ENCODE measurements around the gene C1R.
"Not testable (repeated sequence)": the region's sequence is repeated elsewhere in the genome, so short reads cannot be mapped to it uniquely, and the experiment has no call there.

C1R gene

GRCh38 chr12:7065073-7065623 is 27.1 kb downstream of the C1R start:
- no peak for DNase-seq

- no peak for DNase-seq
These were observed 27.7 kb downstream of the C1R start for GRCh38 chr12:7064516-7064915.

- no peak for DNase-seq
These were observed 30.6 kb downstream of the C1R start for GRCh38 chr12:7061596-7061995.

DNA sequence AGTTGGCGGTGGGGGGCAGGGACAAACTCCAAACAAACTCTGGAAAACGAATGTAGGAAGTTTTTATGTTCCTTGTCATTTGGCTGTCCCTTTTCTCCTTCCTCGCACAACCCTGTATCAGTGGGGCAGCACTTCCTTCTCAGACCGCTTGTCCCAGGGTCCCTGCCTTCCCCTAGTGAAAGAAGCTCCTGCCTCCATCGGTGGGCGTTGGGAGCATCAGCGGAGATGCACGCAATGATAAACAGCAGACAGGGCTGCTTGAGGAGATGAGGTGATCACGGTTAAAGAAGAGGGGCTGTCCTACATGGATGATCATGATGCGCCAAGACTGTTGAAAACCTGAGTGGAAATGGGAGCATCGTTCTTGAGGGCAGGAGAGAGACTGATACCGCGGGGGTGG is 31.1 kb downstream of the C1R start:
- DNase-seq: no peak

GRCh38 chr12:7060353-7060954 is 31.8 kb downstream of the C1R start, which contains the start of gene C1S:
Gene C1S (plus strand): TSS chr12:7060718. CDS start chr12:7061913, 1,195 bp downstream.
- no peak for DNase-seq

- DNase-seq: no peak
These were observed 32.5 kb downstream of the C1R start for GRCh38 chr12:7059780-7060179.

DNA sequence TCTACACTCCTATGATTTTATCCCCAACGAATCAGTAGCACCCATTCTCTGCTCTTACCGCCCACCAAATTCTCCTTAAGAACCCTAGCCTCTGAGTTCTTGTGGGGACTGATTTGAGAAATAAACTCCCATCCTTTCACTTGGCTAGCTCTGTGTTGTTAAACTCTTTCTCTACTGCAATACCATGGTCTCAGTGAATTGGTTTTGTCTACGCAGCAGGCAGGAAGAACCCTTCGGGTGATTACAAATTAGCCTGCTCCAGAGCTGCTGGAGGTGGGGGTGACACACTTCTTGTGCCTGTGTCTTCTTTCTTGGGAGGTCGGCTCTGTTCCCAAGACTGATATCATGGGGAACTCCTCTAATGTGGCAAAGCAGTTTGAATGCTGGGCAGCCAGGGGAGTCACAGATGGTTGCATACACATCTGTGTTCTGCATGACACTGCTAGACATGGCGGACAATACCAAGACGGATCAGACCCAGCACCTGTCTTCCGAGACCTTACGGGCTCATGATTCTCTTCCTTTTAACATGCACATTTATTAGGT is 33.3 kb downstream of the C1R start:
- no peak for DNase-seq

GRCh38 chr12:7058163-7058845 is 33.9 kb downstream of the C1R start:
- DNase-seq: no peak

- DNase-seq: not testable (repeated sequence)
These were observed 36.5 kb downstream of the C1R start for GRCh38 chr12:7055736-7056135.

- no peak for DNase-seq
These were observed 37.3 kb downstream of the C1R start for GRCh38 chr12:7054925-7055324.

- DNase-seq: not testable (repeated sequence)
These were observed 42.3 kb downstream of the C1R start for GRCh38 chr12:7049973-7050372.

DNA sequence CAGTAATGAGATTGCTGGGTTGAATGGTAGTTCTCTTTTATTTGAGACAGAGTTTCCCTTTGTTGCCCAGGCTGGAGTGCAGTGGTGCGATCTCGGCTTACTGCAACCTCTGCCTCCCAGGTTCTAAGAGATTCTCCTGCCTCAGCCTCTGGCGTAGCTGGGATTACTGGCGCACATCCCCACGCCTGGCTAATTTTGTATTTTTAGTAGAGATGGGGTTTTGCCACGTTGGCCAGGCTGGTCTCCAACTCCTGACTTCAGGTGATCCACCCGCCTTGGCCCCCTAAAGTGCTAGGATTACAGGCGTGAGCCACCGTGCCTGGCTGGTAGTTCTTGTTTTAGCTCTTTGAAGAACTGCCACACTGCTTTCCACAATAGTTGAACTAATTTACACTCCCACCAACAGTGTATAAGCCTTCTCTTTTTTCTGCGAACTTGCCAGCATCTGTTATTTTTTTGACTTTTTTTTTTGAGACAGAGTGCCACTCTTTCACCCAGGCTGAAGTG is 42.7 kb downstream of the C1R start:
- DNase-seq: not testable (repeated sequence)

- DNase-seq: no peak
These were observed 44.9 kb downstream of the C1R start for GRCh38 chr12:7047306-7047705.

DNA sequence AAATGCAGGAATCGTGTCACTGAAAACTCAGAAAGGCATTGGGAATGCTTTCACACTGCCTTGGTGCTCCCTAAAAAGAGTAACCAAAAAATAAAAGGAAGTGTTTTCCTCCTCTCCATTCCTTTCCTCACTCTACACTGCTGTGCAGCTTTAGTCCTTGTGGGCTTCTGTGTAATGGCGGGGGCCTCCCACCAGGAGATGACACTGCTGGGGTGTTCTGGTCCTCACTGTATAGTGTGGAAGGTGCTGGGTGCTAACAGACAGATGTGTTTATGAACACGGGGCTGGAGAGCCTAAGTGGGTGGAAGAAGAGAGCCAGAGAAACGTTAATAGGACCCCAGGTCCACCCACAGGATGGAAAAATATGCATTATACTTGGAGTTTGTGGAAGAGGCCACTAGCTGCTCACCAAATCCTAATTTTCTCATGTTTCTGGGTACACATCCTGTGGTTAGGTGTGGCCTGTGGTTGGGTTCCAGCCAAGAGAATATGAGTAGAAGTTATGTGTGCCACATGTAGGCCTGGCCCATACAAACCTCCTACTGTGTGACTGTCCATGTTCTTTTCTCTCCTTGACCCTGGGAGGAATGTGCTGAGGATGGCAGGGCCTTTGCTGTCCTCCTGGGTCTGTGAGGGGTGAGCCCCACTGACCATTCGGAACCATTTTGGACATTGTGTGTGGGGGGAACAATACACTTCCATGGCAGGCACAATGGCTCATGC is 45.7 kb downstream of the C1R start:
- DNase-seq: no peak

GRCh38 chr12:7045913-7046312 is 46.3 kb downstream of the C1R start:
- no peak for DNase-seq

GRCh38 chr12:7042842-7043241 is 49.4 kb downstream of the C1R start:
- no peak for DNase-seq

GRCh38 chr12:7039403-7039802 is 52.8 kb downstream of the C1R start:
- DNase-seq: no peak

- no peak for DNase-seq
These were observed 53.7 kb downstream of the C1R start for GRCh38 chr12:7038591-7038990.

DNA sequence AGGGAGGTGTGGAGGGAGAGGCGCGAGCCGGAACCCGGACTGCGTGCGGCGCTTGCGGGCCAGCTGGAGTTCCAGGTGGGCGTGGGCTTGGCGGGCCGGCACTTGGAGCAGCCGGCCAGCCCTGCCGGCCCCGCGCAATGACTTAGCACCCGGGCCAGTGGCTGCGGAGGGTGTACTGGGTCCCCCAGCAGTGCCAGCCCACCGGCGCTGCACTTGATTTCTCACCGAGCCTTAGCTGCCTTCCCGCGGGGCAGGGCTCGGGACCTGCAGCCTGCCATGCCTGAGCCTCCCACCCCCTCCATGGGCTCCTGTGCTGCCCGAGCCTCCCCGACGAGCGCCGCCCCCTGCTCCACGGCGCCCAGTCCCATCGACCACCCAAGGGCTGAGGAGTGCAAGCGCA is 54.8 kb downstream of the C1R start:
- DNase-seq: not testable (repeated sequence)

DNA sequence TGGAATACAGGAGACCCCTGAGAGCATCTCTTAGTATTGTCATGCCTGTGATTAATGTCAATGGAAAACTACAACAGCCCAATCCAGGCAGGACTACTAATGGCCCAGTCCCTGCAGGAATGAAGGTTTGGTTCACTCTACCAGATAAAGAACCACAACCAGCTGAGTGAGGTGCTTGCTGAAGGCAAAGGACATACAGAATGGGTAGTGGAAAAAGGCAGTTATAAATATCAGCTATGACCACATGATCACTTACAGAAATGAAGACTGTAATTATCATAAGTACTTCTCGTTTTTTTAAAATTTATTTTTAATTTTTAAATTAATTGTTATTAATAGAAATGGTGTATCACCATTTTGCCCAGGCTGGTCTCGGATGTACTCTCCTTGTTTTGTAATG is 56.8 kb downstream of the C1R start:
- no peak for DNase-seq

DNA sequence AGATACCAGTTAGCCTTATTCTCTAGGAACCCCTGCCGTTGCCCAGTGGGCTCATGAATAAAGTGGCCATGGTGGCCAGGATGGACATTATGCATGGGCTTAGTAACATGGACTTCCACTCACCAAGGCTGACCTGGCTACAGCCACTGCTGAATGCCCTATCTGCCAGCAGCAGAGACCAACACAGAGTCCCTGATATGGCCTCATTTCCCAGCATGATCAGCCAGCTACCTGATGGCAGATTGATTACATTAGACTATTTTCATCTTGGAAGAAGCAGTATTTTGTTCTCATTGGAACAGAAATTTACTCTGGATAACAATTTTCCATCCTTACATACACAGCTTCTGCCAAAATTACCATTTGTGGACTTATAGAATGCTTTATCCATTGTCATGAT is 57.8 kb downstream of the C1R start:
- DNase-seq: no peak

DNA sequence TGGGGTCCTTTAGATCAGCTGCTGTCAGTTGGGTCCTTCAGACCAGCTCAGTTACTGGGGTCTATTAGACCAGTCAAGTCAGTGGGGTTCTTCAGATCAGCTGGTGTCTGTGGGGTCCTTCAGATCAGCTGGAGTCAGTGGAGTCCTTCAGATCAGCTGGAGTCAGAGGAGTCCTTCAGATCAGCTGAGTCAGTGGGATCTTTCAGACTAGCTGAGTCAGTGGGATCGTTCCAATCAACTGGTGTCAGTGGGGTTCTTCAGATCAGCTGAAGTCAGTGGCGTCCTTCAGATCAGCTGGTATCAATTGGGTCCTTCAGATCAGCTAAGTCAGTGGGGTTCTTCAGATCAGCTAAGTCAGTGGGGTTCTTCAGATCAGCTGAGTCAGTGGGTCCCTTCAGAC is 59.3 kb downstream of the C1R start:
- DNase-seq: no peak

DNA sequence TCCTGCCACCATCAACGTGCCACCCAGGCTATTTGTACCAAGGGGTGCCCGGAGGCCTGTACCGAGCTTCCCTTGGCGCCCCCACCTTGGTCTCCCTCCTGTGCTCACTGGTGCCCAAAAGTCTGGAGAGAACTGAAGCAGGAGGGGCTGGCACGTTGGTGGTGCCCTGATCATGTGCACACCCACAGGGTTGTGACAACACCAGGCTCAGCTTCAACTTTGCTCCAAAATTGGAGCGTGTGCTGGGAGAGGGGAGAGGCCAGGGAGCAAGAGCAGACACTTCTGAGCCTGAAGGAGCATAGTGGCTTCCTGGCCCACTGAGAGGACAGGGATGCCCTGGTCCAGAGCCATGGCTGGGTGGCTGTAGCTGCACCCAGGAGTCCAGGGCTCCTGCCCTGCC is 60.9 kb downstream of the C1R start:
- no peak for DNase-seq
